Right kidney (tissue), 1 donor: ENCODE data around the gene CELA3B.
"Not testable (repeated sequence)": the region's sequence is repeated elsewhere in the genome, so short reads cannot be mapped to it uniquely, and the experiment has no call there.

Experiments
- DNase-seq: peaks from one replicate; pipeline ENCODE4 v3.0.0-alpha.2; 2016

Gene CELA3B

GRCh38 chr1:21944733-21945073 is 32.1 kb upstream of the CELA3B start:
- DNase-seq: no peak

- DNase-seq: no peak
Observed at GRCh38 chr1:21946836-21947587, 29.8 kb upstream of the CELA3B start.

DNA sequence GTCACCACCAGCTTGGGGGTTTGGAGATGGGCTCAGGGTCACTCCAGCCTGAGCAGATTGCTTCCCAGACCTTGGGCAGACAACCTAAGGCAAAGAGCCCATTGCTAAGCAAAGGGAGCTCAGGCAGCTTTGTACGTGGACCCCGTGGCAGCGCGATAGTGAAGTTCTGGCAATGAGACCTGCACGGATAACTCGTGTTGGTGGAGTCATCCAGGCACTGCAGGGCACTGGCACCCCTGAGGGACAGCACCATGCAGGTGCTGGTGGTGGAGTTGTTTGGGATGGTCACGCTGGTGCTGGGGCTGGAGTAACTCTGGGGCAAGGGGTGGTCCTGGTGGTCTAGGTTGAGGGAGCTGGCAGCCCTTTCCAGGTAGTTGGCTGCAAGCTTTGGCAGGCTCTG is 26.1 kb upstream of the CELA3B start:
- DNase-seq: no peak

GRCh38 chr1:21951226-21951870 is 25.5 kb upstream of the CELA3B start:
- no peak for DNase-seq

DNA sequence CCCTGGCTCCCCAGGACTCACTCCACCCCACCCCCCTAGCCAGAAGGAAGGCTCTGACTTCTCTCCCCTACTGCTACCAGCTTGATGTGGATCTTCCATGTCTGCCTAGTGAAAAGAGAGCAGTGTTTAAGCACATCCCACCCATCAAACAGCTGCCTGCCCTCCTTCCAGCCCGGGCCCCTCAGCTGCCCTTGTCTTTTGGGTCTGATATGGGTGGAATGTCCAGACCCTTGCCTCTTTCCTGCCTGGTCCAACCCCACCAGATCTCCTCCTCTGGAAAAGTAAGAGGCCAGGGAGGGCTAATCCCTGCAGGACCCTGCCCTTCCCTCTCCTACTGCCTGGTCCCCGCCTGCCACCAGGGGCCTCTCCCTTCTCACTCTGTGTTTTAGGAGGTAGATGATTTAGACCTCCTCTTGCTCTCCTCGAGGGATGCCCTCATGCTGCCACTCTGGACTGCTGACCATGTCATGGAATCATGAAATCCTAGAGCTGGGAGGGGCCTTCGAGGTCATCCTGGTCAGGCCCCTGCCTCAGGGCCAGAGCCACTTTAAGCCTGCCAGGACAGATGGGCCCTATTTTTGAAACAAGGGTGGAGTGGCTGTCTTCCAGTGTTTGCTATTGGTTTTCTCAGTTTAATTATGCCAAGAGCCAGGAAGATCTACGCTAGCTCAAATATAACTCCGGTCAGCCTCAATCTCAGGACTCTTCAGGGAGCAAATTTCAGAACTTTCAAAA is 23.9 kb upstream of the CELA3B start:
- DNase-seq: no peak

GRCh38 chr1:21955058-21955457 is 21.8 kb upstream of the CELA3B start:
- DNase-seq: no peak

- no peak for DNase-seq
Observed at GRCh38 chr1:21955501-21956281, 21.1 kb upstream of the CELA3B start.

DNA sequence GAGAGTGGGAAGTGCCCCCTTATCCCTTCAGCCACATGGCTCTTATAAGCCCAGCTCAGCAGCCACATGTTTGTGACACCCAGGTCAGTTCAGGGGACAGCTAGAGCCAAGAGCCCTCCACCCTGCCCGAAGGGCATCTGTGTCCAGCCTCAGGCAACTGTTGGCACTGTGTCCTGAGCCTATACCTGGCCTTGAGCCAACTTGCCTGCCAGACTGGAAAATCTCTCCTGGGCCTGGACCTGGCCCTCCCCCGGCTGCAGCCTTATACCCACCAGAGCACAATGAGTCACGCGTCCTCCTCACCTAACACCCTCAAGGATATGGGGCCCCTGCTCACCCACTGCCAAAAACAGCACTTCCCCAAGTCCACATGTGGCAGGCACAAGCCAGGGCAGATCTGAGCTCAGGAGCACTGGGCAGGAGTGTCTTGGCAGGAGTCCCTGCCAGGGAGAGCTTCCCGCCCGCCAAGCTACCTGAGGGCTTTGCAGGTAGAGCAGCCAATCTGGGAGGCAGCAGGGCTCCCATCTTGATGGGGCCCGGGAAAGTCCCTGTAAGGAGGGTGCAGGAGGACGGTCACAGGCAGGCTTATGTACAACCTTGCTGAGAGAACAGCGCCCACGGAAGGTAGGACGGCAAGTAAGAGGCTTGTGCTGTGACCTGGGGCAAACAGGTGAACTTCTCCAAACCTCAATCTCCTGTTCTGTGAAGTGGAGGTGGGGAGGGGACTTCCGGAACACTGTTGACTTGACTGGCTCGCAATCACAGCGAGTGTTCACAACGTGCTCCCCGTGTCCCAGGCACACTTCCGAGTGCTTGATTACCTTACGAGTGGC is 19.9 kb upstream of the CELA3B start:
- no peak for DNase-seq

GRCh38 chr1:21961337-21961736 is 15.5 kb upstream of the CELA3B start:
- DNase-seq: no peak

GRCh38 chr1:21961799-21962198 is 15.0 kb upstream of the CELA3B start:
- DNase-seq: no peak

DNA sequence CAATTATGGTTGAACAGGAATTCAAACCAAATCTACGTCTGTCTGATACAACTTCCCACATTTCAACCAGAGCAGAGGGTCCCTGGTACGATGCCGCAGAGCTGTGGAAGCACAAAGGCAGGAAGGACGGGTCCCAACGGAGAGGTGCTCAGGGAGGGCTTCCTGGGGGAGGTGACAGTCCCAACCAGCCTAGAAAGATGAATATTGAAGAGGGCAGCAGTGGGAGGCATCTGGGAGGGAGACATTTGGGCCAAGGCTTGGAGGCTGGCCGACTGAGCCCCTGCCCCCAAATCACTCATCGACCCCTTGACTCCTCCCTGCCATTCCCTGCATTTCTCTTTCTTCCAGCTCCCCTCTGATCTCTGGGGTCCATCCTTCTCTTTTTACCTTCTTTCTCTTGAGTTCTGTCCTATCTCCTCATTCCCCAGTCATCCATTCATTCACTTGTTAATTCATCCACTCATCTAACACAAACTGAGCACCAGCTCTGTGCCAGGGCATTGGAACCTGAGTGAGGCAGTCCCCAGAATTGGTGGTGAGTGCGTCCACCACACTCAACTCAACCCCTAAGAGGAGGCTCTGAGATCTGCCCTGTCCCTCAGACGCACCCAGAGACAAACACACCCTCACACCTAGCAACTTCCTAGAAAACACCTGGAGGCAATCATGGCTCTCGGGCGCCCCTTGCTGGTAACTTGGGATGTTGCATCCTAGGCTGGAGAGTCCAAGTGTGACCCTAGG is 13.2 kb upstream of the CELA3B start:
- DNase-seq: peak; percentile 63

DNA sequence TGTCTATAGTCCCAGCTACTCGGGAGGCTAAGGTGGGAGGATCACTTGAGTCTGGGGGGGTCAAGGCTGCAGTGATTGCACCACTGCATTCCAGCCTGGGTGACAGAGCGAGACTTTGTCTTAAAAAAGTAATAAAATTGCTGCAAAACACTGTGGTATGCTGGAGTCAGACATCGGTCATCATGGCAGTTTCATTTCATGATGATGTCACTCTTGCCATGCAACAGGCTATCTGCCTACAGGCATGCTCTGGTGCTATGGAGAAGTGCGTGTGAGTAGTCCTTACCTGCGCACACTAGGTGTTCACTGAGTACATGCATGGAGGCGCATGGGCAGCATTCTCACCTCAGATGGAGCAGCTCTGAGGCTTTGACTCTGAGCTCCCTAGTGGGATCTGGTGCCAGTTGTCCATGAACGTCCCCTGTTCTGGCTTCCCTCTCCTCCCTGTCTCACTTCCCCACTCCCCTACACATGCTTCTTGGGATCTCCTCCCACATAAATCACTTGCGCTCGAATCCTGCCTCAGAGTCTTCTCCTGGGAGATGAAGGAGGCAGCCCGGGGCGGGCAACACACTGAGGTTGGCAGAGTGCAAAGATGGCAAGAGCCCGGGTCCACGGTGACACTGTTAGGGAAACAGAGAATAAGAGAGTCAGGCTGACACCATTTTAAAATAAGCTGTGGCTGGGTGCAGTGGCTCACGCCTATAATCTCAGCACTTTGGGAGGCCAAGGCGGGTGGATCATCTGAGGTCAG is 10.4 kb upstream of the CELA3B start:
- no peak for DNase-seq

- not testable (repeated sequence) for DNase-seq
Observed at GRCh38 chr1:21967216-21967615, 9.6 kb upstream of the CELA3B start.

GRCh38 chr1:21969066-21969465 is 7.8 kb upstream of the CELA3B start:
- DNase-seq: not testable (repeated sequence)

- DNase-seq: not testable (repeated sequence)
Observed at GRCh38 chr1:21970523-21970922, 6.3 kb upstream of the CELA3B start.

DNA sequence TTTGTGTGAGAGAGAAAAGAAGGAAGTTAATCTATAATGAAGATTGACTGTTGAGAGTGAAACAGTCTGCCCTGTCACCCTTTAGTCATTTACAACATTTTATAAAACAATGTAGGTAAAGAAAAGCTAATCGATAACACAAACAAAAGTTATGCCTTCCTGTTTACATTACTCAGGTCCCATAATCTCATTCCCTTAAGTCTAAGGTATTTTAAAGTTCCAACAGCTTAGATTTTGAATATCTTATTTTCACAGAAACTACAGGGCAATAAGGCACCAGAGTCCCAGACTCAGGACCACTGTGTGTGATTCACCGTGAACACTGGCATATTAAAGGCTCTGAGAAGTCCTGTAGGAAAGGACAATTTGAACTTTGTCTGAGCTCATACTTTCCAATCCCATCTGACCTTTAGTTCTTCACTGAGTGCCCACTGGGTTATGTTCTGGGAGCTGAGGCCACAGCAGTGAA is 3.8 kb upstream of the CELA3B start:
- DNase-seq: not testable (repeated sequence)

- not testable (repeated sequence) for DNase-seq
Observed at GRCh38 chr1:21973948-21974347, 2.9 kb upstream of the CELA3B start.

GRCh38 chr1:21974699-21975098 is 2.1 kb upstream of the CELA3B start:
- not testable (repeated sequence) for DNase-seq

DNA sequence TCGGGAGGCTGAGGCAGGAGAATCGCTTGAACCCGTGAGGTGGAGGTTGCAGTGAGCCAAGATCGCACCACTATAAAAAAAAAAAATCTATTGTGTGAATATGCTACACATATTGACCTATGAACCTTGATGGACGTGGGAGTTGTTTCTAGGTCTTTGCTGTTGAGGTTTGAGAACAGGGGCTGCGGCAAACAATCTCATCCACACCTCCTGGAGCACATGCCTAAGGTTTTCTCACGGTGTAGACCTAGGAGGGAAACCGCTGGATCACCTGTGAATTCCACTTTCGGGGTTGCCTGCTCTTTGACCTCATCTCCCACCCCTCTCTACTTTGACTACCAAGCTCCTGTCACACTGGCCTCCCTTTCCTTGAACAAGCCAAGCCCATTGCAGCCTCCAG is 1.5 kb upstream of the CELA3B start:
- DNase-seq: not testable (repeated sequence)

- DNase-seq: not testable (repeated sequence)
Observed at GRCh38 chr1:21978209-21978608, 1.4 kb downstream of the CELA3B start.
